ENCODE measurements around the gene NFATC3.

The NFATC3 gene

GRCh38 chr16:68255712-68256111 lies 170.5 kb downstream of the NFATC3 start:
- no peak for FAIRE-seq

GRCh38 chr16:68257251-68257905 lies 172.2 kb downstream of the NFATC3 start:
- no peak for FAIRE-seq

GRCh38 chr16:68257906-68258800 lies 173.0 kb downstream of the NFATC3 start:
- no peak for FAIRE-seq

- FAIRE-seq = no peak
Observed at GRCh38 chr16:68259007-68259825, 174.0 kb downstream of the NFATC3 start.

GRCh38 chr16:68263559-68264127 lies 178.5 kb downstream of the NFATC3 start:
- no peak for FAIRE-seq

- no peak for FAIRE-seq
Observed at GRCh38 chr16:68264128-68265077, 179.2 kb downstream of the NFATC3 start, which contains the start of gene SLC7A6. Gene SLC7A6, plus strand, starts transcription at chr16:68264526. Its CDS starts 10,201 bp downstream, at chr16:68274727.

- no peak for FAIRE-seq
Observed at GRCh38 chr16:68265078-68265920, 180.1 kb downstream of the NFATC3 start.

- no peak for FAIRE-seq
Observed at GRCh38 chr16:68267612-68268405, 182.6 kb downstream of the NFATC3 start.

- no peak for FAIRE-seq
Observed at GRCh38 chr16:68269793-68270192, 184.6 kb downstream of the NFATC3 start.

- no peak for FAIRE-seq
Observed at GRCh38 chr16:68270353-68270752, 185.2 kb downstream of the NFATC3 start.

GRCh38 chr16:68272507-68273209 lies 187.5 kb downstream of the NFATC3 start:
- no peak for FAIRE-seq

GRCh38 chr16:68273459-68273858 lies 188.3 kb downstream of the NFATC3 start:
- no peak for FAIRE-seq

GRCh38 chr16:68273896-68274295 lies 188.7 kb downstream of the NFATC3 start:
- no peak for FAIRE-seq

- FAIRE-seq = no peak
Observed at GRCh38 chr16:68274441-68274840, 189.3 kb downstream of the NFATC3 start.

- FAIRE-seq = no peak
Observed at GRCh38 chr16:68275611-68276191, 190.5 kb downstream of the NFATC3 start.

- no peak for FAIRE-seq
Observed at GRCh38 chr16:68276223-68276622, 191.1 kb downstream of the NFATC3 start.
